Brain microvascular endothelial cell (primary cell): ENCODE measurements around the gene DUSP5.

Source experiments
- DNase-seq: peaks from one replicate; pipeline ENCODE4 v3.0.0-alpha.2; 2020
- H3K27ac ChIP-seq: fragments of 250-450 bp; sonication (Bioruptor Pico); 2 replicates; pipeline ENCODE4 v1.5.1; 2020; ENCODE audit warnings: mild to moderate bottlenecking, moderate library complexity
- H3K27me3 ChIP-seq: fragments of 250-450 bp; sonication (Bioruptor Pico); replicated peaks from 2 replicates; pipeline ENCODE4 v1.5.1; 2020; ENCODE audit warnings: mild to moderate bottlenecking
- H3K36me3 ChIP-seq: fragments of 250-450 bp; sonication (Bioruptor Pico); replicated peaks from 2 replicates; pipeline ENCODE4 v1.5.1; 2020; ENCODE audit warnings: mild to moderate bottlenecking
- H3K4me3 ChIP-seq: 2 replicates; pipeline ENCODE4 v1.5.1; 2011; ENCODE audit warnings: low read depth, mild to moderate bottlenecking, control low read depth, low read length, moderate library complexity
- CTCF ChIP-seq: IDR thresholded peaks from 2 replicates; pipeline ENCODE4 v1.5.1; 2011; ENCODE audit warnings: low read depth, mild to moderate bottlenecking, moderate library complexity, low read length, control low read depth, inconsistent platforms; ENCODE audit errors: missing control alignments
- in situ Hi-C: cut with HindIII; loops from 2 replicates; pipeline ENCODE4 v1.10.0; 2017; ENCODE audit warnings: low sequenced_read_pairs, low pct_ligation_motif_present

Gene DUSP5

GRCh38 chr10:110508159-110508788 lies 10.6 kb downstream of the DUSP5 start:
- in situ Hi-C loops = no loop called here
- TF ChIP-seq CTCF = no peak
- Histone ChIP-seq H3K4me3 (no peak overlapping the region), H3K27me3 (no peaks in the 10 kb centered on the region), H3K27ac (no peak overlapping the region), H3K36me3 (peaks cover 90% of the 10 kb centered on the region)
- no peak for DNase-seq

DNA sequence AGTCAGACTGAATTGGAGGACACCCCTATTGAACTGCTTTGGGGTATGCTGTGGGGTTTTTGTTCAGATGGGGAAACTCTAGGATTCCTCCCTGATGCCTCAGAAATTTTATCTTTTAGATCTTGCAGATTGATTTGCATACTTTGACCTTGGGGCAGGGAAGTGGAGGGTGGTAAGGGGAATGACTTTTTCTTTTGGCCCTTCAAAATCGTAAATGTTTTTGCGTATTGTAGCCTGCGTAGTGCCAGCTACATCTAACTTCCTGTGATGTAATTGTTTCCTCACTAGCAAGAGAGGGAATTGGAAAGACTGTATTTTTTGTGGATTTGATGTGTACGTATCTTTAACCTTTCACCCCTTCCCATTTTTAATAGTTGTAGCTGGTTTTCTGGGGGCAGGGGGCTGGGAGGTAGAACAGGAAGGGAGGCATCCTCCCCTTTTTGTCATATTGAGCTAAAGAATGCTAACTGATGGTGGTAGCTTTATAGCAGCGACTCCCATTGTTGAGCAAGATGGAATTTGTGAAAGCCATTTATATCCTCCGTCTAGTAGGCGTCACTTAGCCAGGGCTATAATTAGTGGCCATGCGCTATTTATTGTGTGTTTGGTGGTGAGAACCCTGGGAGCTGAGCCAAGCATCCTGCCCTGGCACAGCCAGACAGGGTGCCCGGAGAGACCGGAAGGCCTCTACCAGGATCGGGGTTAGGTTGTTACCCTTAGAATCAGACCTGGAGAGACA lies 11.3 kb downstream of the DUSP5 start:
- TF ChIP-seq CTCF = no peak
- DNase-seq = no peak
- peaks cover 87% of the 10 kb centered on the region for H3K36me3 ChIP-seq
- no peak overlapping the region for H3K27ac ChIP-seq
- H3K27me3 ChIP-seq = no peaks in the 10 kb centered on the region
- in situ Hi-C loops = no loop called here
- H3K4me3 ChIP-seq = no peak overlapping the region

- H3K4me3 ChIP-seq = no peak overlapping the region
- no peaks in the 10 kb centered on the region for H3K27me3 ChIP-seq
- TF ChIP-seq CTCF = no peak
- no peak overlapping the region for H3K27ac ChIP-seq
- no peak for DNase-seq
- in situ Hi-C loops = no loop called here
- H3K36me3 ChIP-seq = peaks cover 88% of the 10 kb centered on the region
Measured at GRCh38 chr10:110509560-110509959, 11.9 kb downstream of the DUSP5 start.

GRCh38 chr10:110510086-110510485 lies 12.4 kb downstream of the DUSP5 start:
- TF ChIP-seq CTCF = no peak
- no peaks in the 10 kb centered on the region for H3K27me3 ChIP-seq
- no peak for DNase-seq
- in situ Hi-C loops = no loop called here
- no peak overlapping the region for H3K4me3 ChIP-seq
- no peak overlapping the region for H3K27ac ChIP-seq
- peaks cover 84% of the 10 kb centered on the region for H3K36me3 ChIP-seq

DNA sequence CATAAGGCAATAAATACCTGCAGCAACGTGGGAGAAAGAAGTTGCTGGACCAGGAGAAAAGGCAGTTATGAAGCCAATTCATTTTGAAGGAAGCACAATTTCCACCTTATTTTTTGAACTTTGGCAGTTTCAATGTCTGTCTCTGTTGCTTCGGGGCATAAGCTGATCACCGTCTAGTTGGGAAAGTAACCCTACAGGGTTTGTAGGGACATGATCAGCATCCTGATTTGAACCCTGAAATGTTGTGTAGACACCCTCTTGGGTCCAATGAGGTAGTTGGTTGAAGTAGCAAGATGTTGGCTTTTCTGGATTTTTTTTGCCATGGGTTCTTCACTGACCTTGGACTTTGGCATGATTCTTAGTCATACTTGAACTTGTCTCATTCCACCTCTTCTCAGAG lies 13.0 kb downstream of the DUSP5 start:
- no peak for TF ChIP-seq CTCF
- H3K36me3 ChIP-seq = peaks cover 82% of the 10 kb centered on the region
- no peaks in the 10 kb centered on the region for H3K27me3 ChIP-seq
- DNase-seq = no peak
- H3K4me3 ChIP-seq = no peak overlapping the region
- no peak overlapping the region for H3K27ac ChIP-seq
- in situ Hi-C loops = no loop called here
